GM23338 (cell line): ENCODE results near the gene SLC25A41. TPM values are rescaled to one million over a fixed set of nuclear protein-coding genes. Genes with fewer than 3 reads are reported as not detected.

ENCODE experiments used
- ATAC-seq: fragments of 200-7000 bp; cut with Tn5 transposase; 3 replicates; pipeline ENCODE4 v1.9.1; 2020
- DNase-seq: peaks from one replicate; pipeline ENCODE4 v3.0.0-alpha.2; 2015; ENCODE audit warnings: low spot score
- H2AFZ ChIP-seq: fragments of 200-600 bp; sonication (generic); 2 replicates; pipeline ENCODE4 v1.8.0; 2016; ENCODE audit warnings: antibody characterized with exemption, mild to moderate bottlenecking, moderate library complexity
- H3F3A ChIP-seq: fragments of 200-600 bp; sonication (generic); replicated peaks from 2 replicates; pipeline ENCODE4 v1.8.0; 2017; ENCODE audit warnings: antibody characterized with exemption, mixed run types, low read depth
- H3K27ac ChIP-seq: fragments of 200-600 bp; sonication (generic); 2 replicates; pipeline ENCODE4 v1.6.1; 2016; ENCODE audit warnings: low read depth
- H3K27me3 ChIP-seq: fragments of 200-600 bp; sonication (generic); 2 replicates; pipeline ENCODE4 v1.8.0; 2016; ENCODE audit warnings: mild to moderate bottlenecking, mixed run types, moderate library complexity; ENCODE audit not compliant: insufficient read depth
- H3K36me3 ChIP-seq: fragments of 200-600 bp; sonication (generic); 2 replicates; pipeline ENCODE4 v1.8.0; 2016; ENCODE audit warnings: mild to moderate bottlenecking; ENCODE audit not compliant: insufficient read depth
- H3K4me1 ChIP-seq: fragments of 200-600 bp; sonication (generic); 2 replicates; pipeline ENCODE4 v1.8.0; 2016; ENCODE audit warnings: mild to moderate bottlenecking, moderate library complexity; ENCODE audit not compliant: insufficient read depth
- H3K4me2 ChIP-seq: fragments of 200-600 bp; sonication (generic); 2 replicates; pipeline ENCODE4 v1.7.1; 2017; ENCODE audit warnings: mixed run types
- H3K4me3 ChIP-seq: fragments of 200-600 bp; sonication (generic); 2 replicates; pipeline ENCODE4 v1.6.1; 2016; ENCODE audit warnings: mixed run types
- H3K79me2 ChIP-seq: fragments of 200-600 bp; sonication (generic); replicated peaks from 2 replicates; pipeline ENCODE4 v1.8.0; 2017; ENCODE audit warnings: mild to moderate bottlenecking; ENCODE audit not compliant: insufficient read depth
- H3K9me2 ChIP-seq: fragments of 200-600 bp; sonication (generic); 2 replicates; pipeline ENCODE4 v1.8.0; 2017; ENCODE audit not compliant: insufficient read depth
- H4K20me1 ChIP-seq: fragments of 200-600 bp; sonication (generic); replicated peaks from 2 replicates; pipeline ENCODE4 v1.8.0; 2017; ENCODE audit warnings: mild to moderate bottlenecking; ENCODE audit not compliant: insufficient read depth
- H3K27ac Mint-ChIP-seq: 2 replicates; pipeline ENCODE4 v1.8.0; 2020; ENCODE audit warnings: inconsistent platforms, mild to moderate bottlenecking, moderate library complexity, mixed read lengths
- H3K27me3 Mint-ChIP-seq: 3 replicates; pipeline ENCODE4 v1.8.0; 2022; ENCODE audit warnings: low read depth, mild to moderate bottlenecking, moderate library complexity, mixed read lengths, inconsistent platforms; ENCODE audit not compliant: insufficient read depth, poor library complexity
- H3K36me3 Mint-ChIP-seq: 3 replicates; pipeline ENCODE4 v1.8.0; 2021; ENCODE audit warnings: low read depth, mild to moderate bottlenecking, inconsistent platforms, moderate library complexity, mixed read lengths
- H3K4me1 Mint-ChIP-seq: 3 replicates; pipeline ENCODE4 v1.8.0; 2020; ENCODE audit warnings: mild to moderate bottlenecking, inconsistent platforms, mixed read lengths
- H3K4me3 Mint-ChIP-seq: 3 replicates; pipeline ENCODE4 v1.8.0; 2021; ENCODE audit warnings: moderate library complexity, mild to moderate bottlenecking, inconsistent platforms, mixed read lengths
- H3K9me3 Mint-ChIP-seq: 3 replicates; pipeline ENCODE4 v1.8.0; 2020; ENCODE audit warnings: moderate library complexity, mild to moderate bottlenecking, inconsistent platforms, mixed read lengths
- CREB1 ChIP-seq: fragments of 250-450 bp; sonication (Bioruptor Pico); IDR thresholded peaks from 2 replicates; pipeline ENCODE4 v1.5.0; 2020; ENCODE audit warnings: low read depth, mild to moderate bottlenecking, moderate library complexity
- CTCF ChIP-seq, 2 experiments: fragments of 200-600 bp in 1 of 2; sonication (generic) in 1 of 2; conservative IDR thresholded peaks; 2 replicates each; pipeline versions ENCODE4 v1.5.1 to v1.6.1; 2016 to 2017; ENCODE audit warnings: antibody characterized with exemption in 2 of 2, low read depth in 2 of 2, mild to moderate bottlenecking in 2 of 2, moderate library complexity in 1 of 2
- ETS1 ChIP-seq: IDR thresholded peaks from 2 replicates; pipeline ENCODE4 v1.6.1; 2016; ENCODE audit warnings: antibody characterized with exemption
- EZH2 ChIP-seq: fragments of 200-600 bp; sonication (generic); IDR thresholded peaks from one replicate; pipeline ENCODE4 v1.8.0; 2017; ENCODE audit warnings: antibody characterized with exemption, mild to moderate bottlenecking, low read depth; ENCODE audit not compliant: unreplicated experiment
- EZH2phosphoT487 ChIP-seq: fragments of 200-600 bp; sonication (generic); IDR thresholded peaks from one replicate; pipeline ENCODE4 v1.8.1; 2018; ENCODE audit warnings: antibody characterized with exemption; ENCODE audit not compliant: unreplicated experiment
- JUNB ChIP-seq: IDR thresholded peaks from one replicate; pipeline ENCODE4 v1.6.1; 2016; ENCODE audit warnings: antibody characterized with exemption; ENCODE audit not compliant: unreplicated experiment
- NANOG ChIP-seq: IDR thresholded peaks from 2 replicates; pipeline ENCODE4 v1.6.1; 2016; ENCODE audit warnings: antibody characterized with exemption, borderline replicate concordance
- POLR2AphosphoS5 ChIP-seq: IDR thresholded peaks from 2 replicates; pipeline ENCODE4 v1.6.1; 2016; ENCODE audit warnings: antibody characterized with exemption, low read depth
- REST ChIP-seq: IDR thresholded peaks from one replicate; pipeline ENCODE4 v1.6.1; 2018; ENCODE audit warnings: antibody characterized with exemption; ENCODE audit not compliant: unreplicated experiment
- STAT1 ChIP-seq: IDR thresholded peaks from one replicate; pipeline ENCODE4 v1.6.1; 2016; ENCODE audit warnings: antibody characterized with exemption; ENCODE audit not compliant: unreplicated experiment
- ZNF114 ChIP-seq: fragments of 250-450 bp; sonication (Bioruptor Pico); IDR thresholded peaks from 2 replicates; pipeline ENCODE4 v1.5.0; 2020; ENCODE audit warnings: mild to moderate bottlenecking, moderate library complexity
- ZNF331 ChIP-seq: fragments of 250-450 bp; sonication (Bioruptor Pico); IDR thresholded peaks from 2 replicates; pipeline ENCODE4 v1.5.0; 2020; ENCODE audit warnings: low read depth, mild to moderate bottlenecking, moderate library complexity
- polyA plus RNA-seq: library from polyadenylated mRNA; unstranded; fragments of >200 nt; fragmentation: Nextera tagmentation; extraction: Ambion mirVana; gene quantifications from 2 replicates; pipeline ENCODE4 v1.2.1, GENCODE V29; 2016
- total RNA-seq: library from RNA; depleted of rRNA; stranded (reverse); fragments of >200 nt; shearing (Covaris generic); gene quantifications from 2 replicates; pipeline ENCODE4 v1.2.3, GENCODE V29; 2014

Gene SLC25A41
- total and polyA plus RNA-seq, 2 experiments from 2014 or later = 0.24 to 0.35 TPM

GRCh38 chr19:6475321-6476108 is 42.0 kb upstream of the SLC25A41 start:
- Histone ChIP-seq H3K36me3 (no peaks in the 10 kb centered on the region), H3F3A (no peaks in the 10 kb centered on the region), H3K4me2 (peak overlapping the region; percentile 74), H4K20me1 (no peaks in the 10 kb centered on the region), H2AFZ (peak overlapping the region; percentile 87), H3K27ac (no peak overlapping the region), H3K9me2 (no peaks in the 10 kb centered on the region), H3K4me1 (no peaks in the 10 kb centered on the region; the same call in none of the 2 replicates), H3K27me3 (peaks cover 14% of the 10 kb centered on the region), H3K4me3 (peak overlapping the region; percentile 56), H3K79me2 (no peaks in the 10 kb centered on the region)
- Mint-ChIP-seq H3K27ac (0 out of 2 replicates have a peak overlapping the region, but pooled peaks have one; percentile 72), H3K9me3 (no peaks in the 10 kb centered on the region; the same call in 2 of the 3 replicates), H3K4me1 (peaks cover 9% of the 10 kb centered on the region; the same call in 2 of the 3 replicates), H3K4me3 (peak overlapping the region; percentile 85), H3K36me3 (no peaks in the 10 kb centered on the region), H3K27me3 (peaks cover 9% of the 10 kb centered on the region)
- peak; percentile 47 for TF ChIP-seq POLR2AphosphoS5
- no peak for TF ChIP-seq CTCF (conservative IDR thresholded peaks at IDR 0.05; ENCODE audit: low read depth in 2 of 2)
- DNase-seq = peak; percentile 66
- ATAC-seq = peak; percentile 62

- Histone ChIP-seq H3K9me2 (no peaks in the 10 kb centered on the region), H3K27me3 (peaks cover 14% of the 10 kb centered on the region), H3K27ac (no peak overlapping the region), H2AFZ (no peak overlapping the region), H3K4me1 (no peaks in the 10 kb centered on the region; the same call in 1 of the 2 replicates), H3F3A (no peaks in the 10 kb centered on the region), H3K4me2 (no peak overlapping the region), H3K4me3 (no peak overlapping the region), H4K20me1 (no peaks in the 10 kb centered on the region), H3K36me3 (no peaks in the 10 kb centered on the region), H3K79me2 (no peaks in the 10 kb centered on the region)
- Mint-ChIP-seq H3K27me3 (peaks cover 9% of the 10 kb centered on the region), H3K27ac (no peak overlapping the region), H3K4me3 (no peak overlapping the region), H3K4me1 (peaks cover 10% of the 10 kb centered on the region; the same call in 2 of the 3 replicates), H3K9me3 (no peaks in the 10 kb centered on the region), H3K36me3 (no peaks in the 10 kb centered on the region)
- ATAC-seq (no peak), DNase-seq (no peak)
- TF ChIP-seq ZNF331 = no peak
- TF ChIP-seq EZH2 = no peak
- TF ChIP-seq REST = no peak
- no peak for TF ChIP-seq CTCF (conservative IDR thresholded peaks at IDR 0.05; ENCODE audit: low read depth in 2 of 2)
- TF ChIP-seq POLR2AphosphoS5 = no peak
- no peak for TF ChIP-seq EZH2phosphoT487
- no peak for TF ChIP-seq STAT1
- TF ChIP-seq NANOG = no peak
- TF ChIP-seq JUNB = no peak
- no peak for TF ChIP-seq ETS1
- no peak for TF ChIP-seq CREB1 (CRISPR knock-in tag)
- TF ChIP-seq ZNF114 (CRISPR knock-in tag) = no peak
These were observed 40.1 kb upstream of the SLC25A41 start for GRCh38 chr19:6473647-6474046.
